ENCODE data around the gene STK11IP.

GRCh38 chr2:219643084-219643473 lies 45.4 kb downstream of the STK11IP start:
- no peak for TF ChIP-seq CTCF (IDR thresholded peaks at IDR 0.05)
- TF ChIP-seq POLR2AphosphoS5 (IDR thresholded peaks at IDR 0.05): no peak
